SK-N-MC (cell line): ENCODE measurements around the gene ADCY7.

Experiments
- DNase-seq: peaks from one replicate; pipeline ENCODE4 v3.0.0-alpha.2; 2011; ENCODE audit warnings: low read depth, low spot score
- H3K27ac ChIP-seq: fragments of 200-600 bp; sonication (generic); 2 replicates; pipeline ENCODE4 v1.5.1; 2016; ENCODE audit warnings: mixed run types
- H3K36me3 ChIP-seq: fragments of 200-600 bp; sonication (generic); 2 replicates; pipeline ENCODE4 v1.6.1; 2017; ENCODE audit warnings: antibody characterized with exemption, low read length, mixed read lengths; ENCODE audit not compliant: insufficient read depth
- H3K4me3 ChIP-seq: fragments of 200-600 bp; sonication (generic); 2 replicates; pipeline ENCODE4 v1.5.1; 2016
- H3K9ac ChIP-seq: fragments of 200-600 bp; sonication (generic); 2 replicates; pipeline ENCODE4 v1.8.0; 2017; ENCODE audit warnings: mixed run types, mixed read lengths; ENCODE audit not compliant: insufficient read length
- H3K9me3 ChIP-seq: fragments of 200-600 bp; sonication (generic); 2 replicates; pipeline ENCODE4 v1.6.1; 2017; ENCODE audit warnings: low read depth, mild to moderate bottlenecking, antibody characterized with exemption, low read length, moderate library complexity, mixed read lengths
- EZH2 ChIP-seq: fragments of 200-600 bp; sonication (generic); IDR thresholded peaks from one replicate; pipeline ENCODE4 v1.6.1; 2017; ENCODE audit warnings: antibody characterized with exemption
- FOXP2 ChIP-seq: optimal IDR thresholded peaks from 2 replicates; pipeline ENCODE3; 2011; ENCODE audit warnings: mild to moderate bottlenecking, moderate library complexity; ENCODE audit not compliant: insufficient read depth; ENCODE audit errors: extremely low read length, control extremely low read depth
- POLR2AphosphoS5 ChIP-seq: IDR thresholded peaks from 2 replicates; pipeline ENCODE4 v1.6.1; 2012; ENCODE audit warnings: mild to moderate bottlenecking, low read depth, low read length, borderline replicate concordance

ADCY7 gene

DNA sequence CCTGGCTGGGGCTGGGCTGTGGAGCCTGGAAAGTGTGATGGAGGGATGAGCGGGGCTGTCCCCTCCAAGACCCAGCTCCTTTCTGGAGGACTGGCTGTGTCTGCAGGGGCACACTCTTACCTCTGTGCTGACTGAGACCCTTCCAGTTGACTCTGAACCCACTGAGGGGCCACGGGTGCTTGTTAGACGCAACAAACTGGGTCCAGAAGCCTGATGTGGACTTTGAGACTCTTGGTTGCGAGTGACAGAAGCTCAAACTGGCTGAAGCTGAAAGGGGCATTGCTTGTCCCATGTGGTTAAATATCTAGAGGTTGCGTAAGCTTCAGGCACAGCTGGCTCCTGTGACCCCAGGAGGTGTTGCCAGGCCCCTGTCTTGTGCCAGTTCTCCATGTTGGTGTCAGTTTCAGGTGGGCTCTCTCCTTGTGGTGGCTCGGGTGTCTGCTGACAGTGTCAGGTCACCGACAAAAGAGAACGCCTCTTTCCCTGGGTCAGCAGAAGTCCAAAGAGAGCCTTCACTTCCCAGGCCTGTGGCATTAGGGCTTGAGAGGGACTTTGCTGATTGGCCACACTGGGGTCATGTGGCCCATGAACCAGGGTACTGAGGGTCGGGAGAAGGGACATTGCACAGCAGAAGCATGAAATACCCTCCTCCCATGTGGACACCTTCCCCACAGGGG, 16.7 kb downstream of the ADCY7 start:
- TF ChIP-seq EZH2, result no peak
- no peak for TF ChIP-seq FOXP2
- no peak for TF ChIP-seq POLR2AphosphoS5
- H3K9me3 ChIP-seq, result no peaks in the 10 kb centered on the region
- no peak overlapping the region for H3K27ac ChIP-seq
- H3K4me3 ChIP-seq, result no peak overlapping the region
- no peak overlapping the region for H3K9ac ChIP-seq
- H3K36me3 ChIP-seq, result no peaks in the 10 kb centered on the region
- no peak for DNase-seq

DNA sequence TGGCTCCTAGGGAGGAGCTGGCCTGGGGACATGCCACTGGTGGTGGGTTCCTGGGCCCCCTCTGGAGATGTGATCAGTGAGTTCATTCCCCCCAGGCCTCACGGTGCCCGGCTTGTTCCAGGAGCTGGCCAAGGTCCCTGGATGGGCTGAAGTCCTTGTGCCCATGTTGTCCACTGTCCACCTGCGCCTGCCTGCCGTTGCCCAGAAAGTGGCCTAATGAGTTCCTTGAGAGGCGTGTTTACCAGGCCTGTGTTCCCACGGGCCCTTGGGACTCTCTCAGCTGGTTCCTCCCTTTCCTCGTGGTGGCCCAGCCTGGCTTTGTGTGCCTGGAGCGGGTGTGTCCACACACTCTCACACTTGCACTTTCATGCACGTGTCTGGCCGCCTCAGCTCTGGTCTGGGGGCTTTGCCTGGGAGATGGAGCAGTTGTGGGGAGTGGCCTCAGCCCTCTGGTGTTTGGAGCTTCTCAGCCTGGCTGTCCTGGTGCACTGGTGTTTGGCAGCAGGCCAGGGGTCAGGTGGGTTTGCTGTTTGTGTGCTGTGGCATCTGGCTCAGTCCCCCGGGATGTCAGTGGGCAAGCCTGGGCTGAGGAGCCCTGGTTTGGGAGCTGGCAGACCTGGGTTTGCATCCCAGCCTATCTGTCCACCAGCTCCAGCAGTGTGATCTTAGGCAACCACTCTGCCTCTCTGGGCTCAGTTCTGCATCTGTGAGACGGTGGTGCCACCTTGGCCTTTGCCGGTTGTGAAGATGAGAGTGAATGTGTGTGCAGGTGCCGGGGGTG, 18.0 kb downstream of the ADCY7 start:
- H3K9me3 ChIP-seq, result no peaks in the 10 kb centered on the region
- no peaks in the 10 kb centered on the region for H3K36me3 ChIP-seq
- no peak overlapping the region for H3K9ac ChIP-seq
- no peak overlapping the region for H3K4me3 ChIP-seq
- DNase-seq, result no peak
- TF ChIP-seq FOXP2, result no peak
- TF ChIP-seq EZH2, result no peak
- TF ChIP-seq POLR2AphosphoS5, result no peak
- H3K27ac ChIP-seq, result no peak overlapping the region

DNA sequence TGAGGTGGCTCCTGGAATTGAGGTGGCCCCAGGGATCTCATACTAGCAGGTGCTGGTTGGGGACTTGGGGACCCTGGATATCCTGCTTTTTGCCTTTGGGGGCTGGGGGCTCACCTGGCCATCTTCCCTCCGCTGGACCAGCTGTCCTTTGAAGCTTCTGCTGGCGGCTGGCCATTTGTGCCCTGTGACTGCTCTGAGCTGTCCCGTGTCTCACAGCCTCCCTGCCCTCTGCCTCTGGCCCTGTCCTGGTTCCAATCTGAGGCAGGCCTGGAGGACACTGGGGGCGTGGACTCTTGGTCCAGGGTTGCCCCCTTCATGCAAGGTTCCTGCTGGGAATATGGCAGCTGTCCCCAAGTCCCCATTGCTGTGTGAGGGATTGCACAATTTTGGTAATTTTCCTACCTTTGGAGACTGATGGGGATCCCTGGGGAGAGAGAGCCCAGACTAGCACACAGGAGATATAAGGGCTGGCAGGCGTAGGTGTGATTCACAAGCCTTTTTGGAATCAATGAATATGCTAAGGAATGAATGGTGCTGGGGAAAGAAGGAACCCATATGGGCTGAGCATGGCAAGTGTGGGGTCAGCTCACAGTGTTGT, 19.2 kb downstream of the ADCY7 start:
- DNase-seq, result no peak
- Histone ChIP-seq H3K27ac (no peak overlapping the region), H3K9me3 (no peaks in the 10 kb centered on the region), H3K9ac (no peak overlapping the region), H3K4me3 (no peak overlapping the region), H3K36me3 (no peaks in the 10 kb centered on the region)
- no peak for TF ChIP-seq POLR2AphosphoS5
- TF ChIP-seq EZH2, result no peak
- TF ChIP-seq FOXP2, result no peak

DNA sequence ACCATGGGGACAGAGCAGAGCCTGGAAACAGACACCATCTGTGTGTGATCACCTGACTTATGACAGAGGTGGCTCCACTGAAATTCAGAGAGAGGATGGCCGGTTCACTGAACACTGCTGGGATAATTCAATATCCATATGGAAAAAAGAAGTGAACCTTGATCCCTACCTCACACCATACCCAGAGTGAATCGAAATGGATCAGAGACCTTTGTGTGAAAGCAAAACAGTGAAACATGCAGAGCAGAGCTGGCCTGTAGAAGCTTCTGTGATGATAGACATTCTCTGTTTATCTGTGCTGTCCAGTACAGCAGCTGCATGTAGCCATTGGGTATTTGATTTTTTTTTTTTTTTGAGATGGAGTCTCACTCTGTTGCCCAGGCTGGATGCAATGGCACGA, 20.3 kb downstream of the ADCY7 start:
- Histone ChIP-seq H3K9me3 (no peaks in the 10 kb centered on the region), H3K4me3 (no peak overlapping the region), H3K27ac (no peak overlapping the region), H3K9ac (no peak overlapping the region), H3K36me3 (no peaks in the 10 kb centered on the region)
- DNase-seq, result no peak
- no peak for TF ChIP-seq FOXP2
- no peak for TF ChIP-seq EZH2
- no peak for TF ChIP-seq POLR2AphosphoS5

DNA sequence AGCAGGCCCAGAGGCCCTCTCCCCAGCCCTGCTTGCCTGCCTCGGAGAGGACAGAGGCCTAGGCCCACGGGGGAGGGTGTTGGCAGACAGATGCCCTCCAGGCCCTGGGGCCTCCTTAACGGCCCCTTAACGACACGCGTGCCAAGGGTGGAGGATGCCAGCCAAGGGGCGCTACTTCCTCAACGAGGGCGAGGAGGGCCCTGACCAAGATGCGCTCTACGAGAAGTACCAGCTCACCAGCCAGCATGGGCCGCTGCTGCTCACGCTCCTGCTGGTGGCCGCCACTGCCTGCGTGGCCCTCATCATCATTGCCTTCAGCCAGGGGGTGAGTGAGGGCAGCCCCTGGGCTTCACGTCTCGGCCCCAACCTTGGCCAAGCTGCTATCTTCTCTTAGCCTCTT, 21.7 kb downstream of the ADCY7 start:
- Histone ChIP-seq H3K36me3 (no peaks in the 10 kb centered on the region), H3K27ac (no peak overlapping the region), H3K9me3 (no peaks in the 10 kb centered on the region), H3K9ac (no peak overlapping the region), H3K4me3 (no peak overlapping the region)
- TF ChIP-seq POLR2AphosphoS5, result no peak
- no peak for TF ChIP-seq EZH2
- no peak for TF ChIP-seq FOXP2
- DNase-seq, result no peak

DNA sequence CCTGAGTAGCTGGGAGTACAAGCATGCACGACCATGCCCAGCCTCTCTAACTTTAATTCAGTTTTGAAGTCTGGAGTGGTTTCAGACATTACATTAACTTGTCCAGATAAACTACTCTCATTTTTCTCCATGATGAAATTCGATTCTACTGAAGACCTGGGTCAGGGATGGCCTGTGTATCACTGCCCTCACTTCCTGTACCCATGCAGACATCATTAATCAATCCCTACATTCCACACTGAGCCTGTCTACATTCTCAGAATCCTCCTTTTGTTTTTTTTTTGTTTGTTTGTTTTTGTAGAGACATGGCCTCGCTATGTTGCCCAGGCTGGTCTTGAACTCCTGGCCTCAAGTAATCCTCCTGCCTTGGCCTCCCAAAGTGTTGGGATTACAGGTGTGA, 22.6 kb downstream of the ADCY7 start:
- no peak overlapping the region for H3K4me3 ChIP-seq
- TF ChIP-seq EZH2 (no peak), FOXP2 (no peak), POLR2AphosphoS5 (no peak)
- H3K9ac ChIP-seq, result no peak overlapping the region
- no peak for DNase-seq
- no peak overlapping the region for H3K27ac ChIP-seq
- no peaks in the 10 kb centered on the region for H3K9me3 ChIP-seq
- H3K36me3 ChIP-seq, result no peaks in the 10 kb centered on the region

DNA sequence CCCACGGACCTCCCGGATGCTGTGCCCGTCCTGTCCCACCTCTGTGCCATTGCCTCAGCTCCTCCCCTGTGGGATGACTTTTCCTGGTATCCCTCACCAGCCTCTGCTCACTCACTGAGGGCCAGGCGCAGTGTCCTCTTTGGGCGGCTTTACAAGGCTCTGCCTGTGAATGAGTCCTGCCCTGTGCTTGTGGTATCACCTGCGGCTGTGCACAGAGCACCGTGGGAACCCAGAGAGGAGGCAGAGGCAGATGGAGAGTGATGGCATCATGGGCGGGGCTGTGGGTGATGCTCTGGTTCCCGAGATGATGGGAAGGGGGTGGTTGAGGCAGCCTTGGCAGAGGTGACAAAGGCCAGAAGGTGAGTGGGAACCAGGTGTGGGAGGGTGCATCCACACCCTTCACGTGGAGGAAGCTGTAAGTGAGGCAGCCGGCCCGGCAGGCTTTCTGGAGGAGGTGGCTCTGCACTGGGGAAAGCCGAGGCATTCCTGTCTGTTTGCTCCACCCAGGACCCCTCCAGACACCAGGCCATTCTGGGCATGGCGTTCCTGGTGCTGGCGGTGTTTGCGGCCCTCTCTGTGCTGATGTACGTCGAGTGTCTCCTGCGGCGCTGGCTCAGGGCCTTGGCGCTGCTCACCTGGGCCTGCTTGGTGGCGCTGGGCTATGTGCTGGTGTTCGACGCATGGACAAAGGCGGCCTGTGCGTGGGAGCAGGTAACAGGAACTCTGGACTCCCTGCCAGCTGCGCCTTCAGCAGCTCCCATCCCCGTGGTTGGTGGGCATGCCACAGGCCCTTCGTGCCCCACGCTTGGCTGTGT, 23.8 kb downstream of the ADCY7 start:
- H3K36me3 ChIP-seq, result no peaks in the 10 kb centered on the region
- H3K4me3 ChIP-seq, result no peak overlapping the region
- no peaks in the 10 kb centered on the region for H3K9me3 ChIP-seq
- no peak for DNase-seq
- no peak overlapping the region for H3K9ac ChIP-seq
- TF ChIP-seq FOXP2 (no peak), POLR2AphosphoS5 (no peak)
- no peak overlapping the region for H3K27ac ChIP-seq

DNA sequence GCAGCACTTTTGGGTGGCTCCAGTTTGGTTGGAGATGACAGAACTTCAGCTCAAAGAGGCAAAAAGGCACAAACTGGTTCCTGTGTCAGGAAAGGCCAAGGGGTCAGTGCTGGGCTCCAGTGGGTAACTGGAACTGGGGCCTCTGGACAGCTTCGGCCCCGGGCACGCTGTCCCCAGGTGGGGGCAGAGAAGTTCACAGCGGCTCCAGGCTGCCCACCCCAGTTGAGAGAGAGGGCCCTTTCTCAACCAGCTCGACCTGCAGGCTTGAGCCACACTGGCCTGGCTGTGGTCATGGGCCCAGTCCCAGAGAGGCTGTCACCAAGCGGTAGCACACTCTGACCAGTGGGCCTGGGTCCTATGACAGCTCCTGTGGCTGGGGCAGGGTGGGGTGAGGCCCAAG, 24.5 kb downstream of the ADCY7 start:
- no peak overlapping the region for H3K9ac ChIP-seq
- H3K4me3 ChIP-seq, result no peak overlapping the region
- no peaks in the 10 kb centered on the region for H3K9me3 ChIP-seq
- TF ChIP-seq FOXP2, result no peak
- TF ChIP-seq POLR2AphosphoS5, result no peak
- TF ChIP-seq EZH2, result no peak
- no peaks in the 10 kb centered on the region for H3K36me3 ChIP-seq
- no peak overlapping the region for H3K27ac ChIP-seq
- no peak for DNase-seq
